GM18498 (cell line): ENCODE data around the gene APBB1IP.
"Not testable (repeated sequence)": the region's sequence is repeated elsewhere in the genome, so short reads cannot be mapped to it uniquely, and the experiment has no call there.

ENCODE experiments used
- ATAC-seq: cut with Tn5 transposase; IDR thresholded peaks from one replicate; pipeline ENCODE4 v1.9.1; 2021; ENCODE audit warnings: mild to moderate bottlenecking, moderate library complexity; ENCODE audit not compliant: unreplicated experiment

APBB1IP gene

DNA sequence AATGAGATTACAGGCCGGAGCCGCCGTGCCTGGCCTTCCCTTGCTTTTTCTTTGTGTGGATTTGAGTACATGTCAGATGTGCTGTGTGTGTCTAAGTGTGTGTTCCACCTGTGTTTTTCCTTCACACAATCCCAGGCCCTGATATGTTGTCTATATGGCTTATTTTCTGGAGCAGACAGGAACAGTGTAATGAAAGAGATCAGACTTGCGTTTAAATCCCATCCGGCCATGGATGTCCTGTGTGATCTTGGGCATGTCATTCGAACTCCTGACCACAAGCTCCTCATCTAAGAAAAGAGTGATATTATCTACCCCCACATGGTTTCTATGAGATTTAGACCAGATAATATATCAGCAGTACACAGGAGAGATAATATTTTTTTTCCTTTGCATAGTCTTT, 37.2 kb downstream of the APBB1IP start:
- no peak for ATAC-seq

DNA sequence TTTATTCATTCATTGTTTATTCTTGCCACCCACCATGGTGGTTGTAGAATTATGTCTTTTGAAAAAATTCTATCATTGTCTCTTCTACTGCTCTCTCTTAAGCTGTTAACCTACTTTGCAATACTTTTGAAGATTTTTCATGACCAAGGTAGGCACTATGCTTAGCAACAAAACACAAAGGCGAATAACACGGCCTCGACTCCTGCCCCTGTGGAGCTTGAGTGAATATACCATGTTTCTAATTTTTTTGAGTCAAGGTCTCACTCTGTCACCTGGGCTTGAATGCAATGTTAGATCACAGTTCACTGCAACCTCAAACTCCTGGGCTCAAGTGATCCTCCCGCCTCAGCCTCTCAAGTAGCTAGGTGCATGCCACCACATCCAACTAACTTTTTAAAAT, 39.4 kb downstream of the APBB1IP start:
- ATAC-seq: no peak

DNA sequence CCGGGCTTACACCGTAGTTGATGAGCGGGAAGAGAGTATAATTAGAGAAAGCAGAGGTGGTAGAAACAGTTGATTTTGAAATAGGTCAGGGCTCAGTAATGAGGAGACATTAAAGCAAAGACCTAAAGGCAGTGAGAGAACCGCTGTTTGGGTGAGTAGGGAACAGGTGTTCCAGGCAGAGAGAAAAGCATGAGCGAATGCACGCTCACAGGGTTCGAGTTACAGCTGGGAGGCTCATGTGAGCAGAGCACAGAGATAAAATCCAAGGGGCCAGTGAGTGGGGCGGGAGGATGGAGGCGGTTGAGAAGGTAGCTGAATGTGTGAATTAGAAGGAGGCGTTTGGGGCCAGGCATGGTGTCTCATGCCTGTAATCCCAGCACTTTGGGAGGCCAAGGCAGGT, 39.9 kb downstream of the APBB1IP start:
- ATAC-seq: no peak

DNA sequence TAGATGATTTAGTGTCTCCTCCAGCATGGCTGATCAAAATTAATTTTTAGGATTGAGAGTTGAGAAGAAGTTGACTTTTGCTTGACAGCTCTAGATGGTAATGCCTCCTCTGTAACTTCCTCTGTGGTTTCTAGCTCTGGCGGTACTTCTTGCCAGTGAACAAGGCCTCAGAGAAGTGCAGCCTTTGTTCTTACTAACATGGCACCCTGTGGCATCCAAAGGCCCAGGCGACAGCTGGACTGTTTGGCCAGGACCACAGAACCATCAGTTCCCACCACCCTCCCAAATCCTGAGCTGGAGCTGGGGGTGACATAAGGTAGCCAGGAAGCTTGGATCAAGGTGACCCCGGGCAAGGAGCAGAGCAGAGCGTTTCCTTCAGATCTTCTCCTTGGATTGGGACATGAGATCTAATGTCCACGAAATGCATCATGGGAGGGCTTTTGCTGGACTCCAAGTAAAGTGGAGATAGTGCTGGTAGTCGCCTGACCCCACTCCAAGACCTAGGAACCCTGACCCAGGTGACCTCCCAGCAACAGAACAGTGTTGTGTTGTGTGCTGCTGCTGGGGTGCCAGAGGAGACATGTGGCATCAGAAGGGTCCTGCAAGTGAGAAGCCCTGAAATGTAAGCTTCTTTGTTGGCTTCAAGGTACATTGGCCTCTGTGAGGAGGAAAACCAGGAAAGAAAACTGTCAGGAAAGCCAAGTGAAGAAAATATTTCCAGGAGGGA, 41.8 kb downstream of the APBB1IP start:
- peak; percentile 55 for ATAC-seq

DNA sequence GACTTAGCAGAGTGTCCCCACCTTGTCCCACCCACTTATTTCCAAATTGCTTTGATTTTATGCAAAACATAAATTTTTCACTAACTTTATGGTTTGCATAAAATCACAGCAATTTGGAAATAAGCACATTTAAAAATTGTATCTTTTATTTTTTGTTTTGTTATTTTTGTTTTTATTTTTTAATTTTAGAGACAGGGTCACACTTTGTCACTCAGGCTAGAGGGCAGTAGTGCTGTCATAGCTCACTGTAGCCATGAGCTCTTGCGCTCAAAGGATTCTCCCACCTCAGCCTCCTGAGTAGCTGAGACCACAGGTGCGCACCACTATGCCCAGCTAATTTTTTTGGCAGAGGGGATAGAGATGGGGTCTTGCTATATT, 43.2 kb downstream of the APBB1IP start:
- no peak for ATAC-seq

DNA sequence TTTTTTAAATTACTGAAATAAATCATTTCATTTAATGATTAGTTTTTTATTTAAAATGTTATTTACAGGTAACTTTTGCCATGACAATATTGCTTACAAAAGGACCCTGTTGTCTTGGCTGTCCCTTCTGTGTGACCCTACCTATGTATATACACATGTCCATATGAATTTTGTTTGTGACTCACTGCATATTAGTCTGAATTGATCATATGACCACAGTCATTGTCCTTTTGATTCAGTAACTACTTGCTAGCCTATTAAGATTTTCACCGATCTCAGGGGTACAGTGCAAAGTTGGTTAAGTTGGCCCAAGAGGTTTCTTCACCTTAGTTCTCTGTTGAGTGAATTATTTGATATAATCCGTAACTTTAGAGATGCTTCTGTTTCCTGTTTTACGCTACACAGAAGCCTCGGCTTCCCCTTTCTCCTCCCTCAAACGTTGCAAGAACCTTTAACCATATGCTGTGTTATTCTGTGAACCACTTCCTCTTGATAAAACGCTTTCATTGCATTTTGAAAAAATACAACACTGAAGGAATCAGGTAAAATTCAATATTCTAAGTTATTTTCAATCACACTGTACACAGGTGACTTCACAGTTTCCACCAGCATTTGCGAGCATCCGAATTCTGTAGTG, 43.9 kb downstream of the APBB1IP start:
- ATAC-seq: peak; percentile 60

DNA sequence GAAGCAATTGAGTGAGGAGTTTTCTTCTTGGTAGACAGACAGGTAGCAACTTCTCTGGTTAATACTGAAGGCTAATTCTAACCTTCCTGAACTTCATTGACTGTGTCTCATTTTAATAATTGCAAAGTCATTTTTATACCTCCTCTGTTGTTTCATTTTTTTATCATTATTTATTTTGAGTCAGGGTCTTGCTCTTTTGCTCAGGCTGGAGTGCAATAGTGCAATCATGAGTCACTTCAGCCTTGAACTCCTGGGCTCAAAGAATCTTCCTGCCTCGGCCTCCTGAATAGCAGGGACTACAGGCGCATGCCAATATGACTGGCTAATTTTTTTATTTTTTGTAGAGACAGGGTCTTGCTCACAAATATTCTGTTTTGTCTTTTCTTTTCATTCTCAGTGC, 45.4 kb downstream of the APBB1IP start:
- ATAC-seq: no peak

DNA sequence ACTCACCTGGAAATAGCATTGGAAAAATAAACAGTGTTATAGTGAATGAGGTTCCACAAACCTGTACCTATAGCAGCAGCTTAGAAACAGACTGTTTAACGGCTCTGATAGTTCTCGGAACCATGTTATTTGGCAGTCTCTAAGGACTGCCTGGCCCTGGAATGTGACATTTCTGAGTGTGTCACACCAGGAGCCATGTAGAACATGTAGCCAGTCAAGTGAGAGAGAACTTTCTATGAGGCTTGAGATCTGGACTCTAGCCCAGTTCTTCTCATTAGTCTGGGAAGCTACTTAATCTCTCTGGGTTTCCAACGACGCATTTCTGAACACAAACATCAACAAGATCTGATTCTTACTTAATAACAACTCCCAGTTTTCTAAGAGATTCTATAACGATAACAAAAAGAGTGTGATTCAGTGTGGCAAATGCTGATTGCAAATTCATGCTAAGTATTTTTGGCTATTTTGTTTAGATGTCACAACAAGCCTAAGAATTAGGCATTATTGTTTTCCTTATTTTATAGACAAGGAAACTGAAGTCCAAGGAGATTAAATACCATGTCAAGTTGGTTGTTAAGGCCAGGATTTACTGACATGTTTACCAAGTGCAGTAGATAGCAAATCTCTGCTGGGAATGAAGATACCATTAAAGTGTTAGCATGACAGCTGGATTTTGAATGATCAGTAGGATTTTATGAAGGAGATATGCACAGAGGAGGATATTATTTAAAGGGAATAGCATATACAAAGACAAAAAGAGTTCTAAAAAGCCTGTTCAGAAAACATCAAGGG, 47.2 kb downstream of the APBB1IP start:
- no peak for ATAC-seq

DNA sequence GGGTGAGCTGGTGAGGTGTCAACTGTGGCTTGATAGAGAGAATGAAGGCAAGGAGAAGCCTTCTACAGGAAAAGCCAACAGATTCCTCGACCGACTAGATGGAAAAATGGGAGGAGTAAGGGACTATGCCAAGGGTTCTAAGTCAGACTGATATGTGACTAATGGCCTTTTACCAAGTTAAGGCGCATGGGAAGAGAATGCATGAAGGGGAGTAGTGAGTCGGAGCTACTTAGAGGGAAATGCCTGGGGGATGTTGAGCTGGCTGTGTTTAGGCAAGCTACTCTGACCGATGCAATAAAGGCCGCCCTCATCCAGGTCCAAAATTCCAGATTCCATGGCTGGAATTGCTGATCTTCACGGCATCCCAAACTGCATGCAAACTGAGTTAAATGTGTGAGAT, 48.2 kb downstream of the APBB1IP start:
- ATAC-seq: no peak

DNA sequence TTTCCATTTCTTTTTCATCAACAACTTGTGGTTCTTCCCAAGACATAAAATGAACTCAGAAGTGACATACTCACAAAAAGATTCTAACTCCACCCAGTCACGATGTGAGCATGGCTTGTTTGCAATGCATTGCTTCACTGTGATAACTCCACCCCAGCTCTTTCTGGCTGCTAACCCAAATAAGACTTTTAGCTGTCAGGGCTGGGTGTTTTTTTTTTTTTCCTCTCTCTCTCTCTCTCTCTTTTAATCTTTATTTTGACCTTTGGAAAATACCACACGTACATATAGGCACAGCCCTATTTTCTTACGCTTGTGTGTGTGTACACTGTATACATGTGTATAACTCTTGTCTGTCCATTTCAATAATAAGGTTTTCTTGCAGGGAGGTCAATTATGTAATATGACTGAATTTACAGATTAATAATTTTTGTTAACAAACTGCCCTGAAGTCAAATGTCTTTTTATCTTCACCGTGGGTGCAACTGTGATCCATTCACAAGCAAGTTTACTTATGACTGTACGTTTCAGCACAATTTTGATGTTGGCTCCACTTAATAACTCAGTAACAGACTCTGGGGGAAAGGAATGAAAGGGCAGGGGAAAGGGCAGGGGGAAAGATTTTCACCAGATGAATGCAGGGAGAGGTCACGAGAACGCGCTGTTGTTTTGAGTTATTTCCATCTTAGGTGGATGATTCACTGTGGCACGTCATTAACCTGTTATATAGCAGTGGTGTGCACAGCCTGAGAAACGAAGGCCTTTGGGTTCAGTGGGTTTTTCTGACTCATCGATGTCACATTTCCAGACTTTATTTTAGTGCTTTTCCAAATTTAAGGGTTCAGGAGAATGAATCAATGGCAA, 49.1 kb downstream of the APBB1IP start:
- peak; percentile 87 for ATAC-seq

DNA sequence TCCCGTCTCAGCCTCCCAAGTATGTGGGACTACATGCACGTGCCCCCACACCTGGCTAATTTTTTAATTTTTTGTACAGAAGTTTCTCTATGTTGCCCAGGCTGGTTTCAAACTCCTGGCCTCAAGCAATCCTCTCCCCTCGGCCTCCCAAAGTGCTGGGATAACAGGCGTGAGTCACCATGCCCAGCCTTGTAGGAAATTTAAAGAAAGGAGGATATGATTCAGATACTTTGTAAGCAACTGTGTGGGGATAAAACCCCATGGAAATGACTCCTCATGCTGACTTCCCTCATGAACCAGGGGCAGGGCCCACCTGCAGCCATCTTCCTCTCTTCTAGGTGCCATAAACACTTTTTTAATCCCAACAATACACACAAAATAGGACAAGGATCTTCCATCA, 50.2 kb downstream of the APBB1IP start:
- no peak for ATAC-seq

DNA sequence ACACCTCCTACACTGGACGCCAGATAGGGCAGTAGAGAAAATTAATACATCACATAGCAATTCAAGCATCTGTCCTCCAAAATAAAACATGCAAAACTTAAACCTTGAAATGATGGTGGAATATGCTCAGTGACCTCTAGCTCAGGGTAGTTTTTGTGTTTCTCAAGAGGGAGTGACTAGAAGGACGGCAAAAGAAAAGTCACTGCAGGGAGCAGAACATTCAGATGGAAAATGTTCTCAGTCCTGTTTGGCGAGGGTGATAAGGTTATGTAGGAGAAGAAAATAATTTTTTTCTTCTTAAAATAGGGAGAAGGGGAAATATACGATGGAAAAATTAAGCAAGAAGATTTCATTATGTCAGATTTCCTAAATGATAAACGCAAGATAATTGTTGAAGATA, 50.9 kb downstream of the APBB1IP start:
- ATAC-seq: no peak

DNA sequence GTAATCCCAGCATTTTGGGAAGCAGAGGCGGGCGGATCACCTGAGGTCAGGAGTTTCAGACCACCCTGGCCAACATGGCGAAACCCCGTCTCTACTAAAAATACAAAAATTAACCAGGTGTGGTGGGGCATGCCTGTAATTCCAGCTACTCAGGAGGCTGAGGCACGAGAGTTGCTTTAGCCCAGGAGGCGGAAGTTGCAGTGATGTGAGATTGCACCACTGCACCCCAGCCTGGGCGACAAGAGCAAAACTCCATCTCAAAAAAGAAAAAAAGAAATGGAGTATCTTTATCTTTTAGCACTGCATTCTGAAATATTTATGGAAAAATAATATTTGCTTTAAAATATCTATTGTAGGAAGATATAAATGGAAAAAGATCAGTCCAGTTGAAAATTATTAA, 52.2 kb downstream of the APBB1IP start:
- not testable (repeated sequence) for ATAC-seq

DNA sequence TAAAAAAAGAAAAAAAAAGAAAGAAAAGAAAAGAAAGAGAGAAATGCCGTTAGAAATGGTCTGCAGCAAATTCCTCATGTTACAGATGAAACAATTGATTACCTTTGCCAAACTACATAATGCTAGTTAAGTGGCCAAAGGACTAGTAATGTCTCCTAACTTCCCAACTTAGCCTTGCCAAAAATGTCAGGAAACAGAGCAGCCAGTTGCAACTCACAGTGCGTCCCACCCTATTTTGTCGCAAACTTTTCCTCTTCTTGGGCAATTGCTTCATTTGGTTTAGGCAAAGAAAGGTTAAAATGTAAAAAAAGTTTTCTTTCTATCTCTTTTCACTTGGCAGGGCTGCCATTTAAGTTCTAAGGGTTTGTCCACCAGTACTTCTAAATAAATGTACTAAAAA, 53.1 kb downstream of the APBB1IP start:
- no peak for ATAC-seq

DNA sequence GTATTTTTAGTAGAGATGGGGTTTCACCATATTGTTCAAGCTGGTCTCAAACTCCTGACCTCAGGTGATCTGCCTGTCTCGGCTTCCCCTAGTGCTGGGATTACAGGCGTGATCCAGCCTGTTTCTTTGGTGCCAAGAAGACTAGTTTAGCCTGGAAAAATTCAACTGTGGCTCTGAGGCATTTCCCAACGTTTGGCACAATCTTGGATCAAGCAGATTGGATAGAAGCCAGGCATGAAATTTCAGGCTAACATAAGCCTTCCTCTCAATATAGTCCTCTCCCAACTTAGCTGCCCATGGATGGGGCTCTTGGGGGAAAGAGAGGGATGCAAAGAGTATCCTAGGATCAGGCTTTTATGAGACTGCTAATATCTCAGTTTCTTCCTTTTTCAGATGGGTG, 53.8 kb downstream of the APBB1IP start:
- no peak for ATAC-seq

DNA sequence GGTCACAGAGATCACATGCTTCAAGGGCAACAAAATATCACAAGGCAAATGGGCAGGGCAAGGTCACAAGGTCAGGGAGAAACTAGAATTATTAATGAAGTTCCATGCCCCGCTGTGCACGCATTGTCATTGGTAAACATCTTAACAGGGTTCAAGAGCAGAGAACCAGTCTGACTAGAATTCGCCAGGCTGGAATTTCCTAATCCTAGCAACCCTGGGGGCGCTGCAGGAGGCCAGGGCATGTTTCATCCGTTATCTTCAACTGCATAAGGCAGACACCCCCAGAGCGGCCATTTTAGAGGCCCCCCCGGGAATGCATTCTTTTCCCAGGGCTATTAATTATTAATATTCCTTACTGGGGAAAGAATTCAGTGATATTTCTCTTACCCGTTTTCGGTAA, 54.6 kb downstream of the APBB1IP start:
- not testable (repeated sequence) for ATAC-seq

DNA sequence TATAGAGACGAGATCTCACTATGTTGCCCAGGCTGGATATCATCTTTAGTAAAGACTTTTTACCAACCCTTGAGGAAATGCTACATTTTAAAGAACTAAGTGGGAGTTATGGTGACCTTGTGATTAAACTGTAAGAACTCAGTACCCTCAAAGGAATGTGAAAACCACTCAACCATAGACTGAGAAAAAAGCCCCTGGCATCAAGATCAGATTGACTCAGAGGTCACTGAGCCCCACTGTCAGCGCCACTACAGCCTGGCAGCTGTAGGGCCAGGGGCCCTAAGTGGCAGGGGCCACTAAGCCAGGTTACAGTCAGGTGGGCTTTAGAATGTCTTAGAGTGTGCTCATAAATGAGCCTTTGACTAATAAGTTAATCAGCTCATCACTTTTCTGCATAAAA, 55.9 kb downstream of the APBB1IP start:
- ATAC-seq: no peak

DNA sequence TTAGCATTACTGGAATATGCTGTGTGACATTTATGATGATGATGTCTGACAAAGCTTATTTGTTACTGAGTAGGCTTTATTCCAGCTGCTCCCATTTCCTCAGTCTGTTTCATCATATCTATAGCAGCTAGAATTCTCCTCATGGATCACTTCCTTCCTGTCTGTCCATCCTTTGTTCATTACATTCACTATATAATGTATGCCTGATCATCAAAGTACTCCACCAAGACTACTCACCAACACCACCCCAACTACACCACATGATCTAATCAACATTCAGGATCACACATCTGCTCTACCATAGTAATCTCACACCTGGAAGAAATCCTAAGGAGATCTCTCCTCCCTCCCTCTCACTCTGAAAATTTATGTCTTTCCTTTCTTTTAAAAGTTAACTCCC, 61.3 kb downstream of the APBB1IP start:
- ATAC-seq: no peak

DNA sequence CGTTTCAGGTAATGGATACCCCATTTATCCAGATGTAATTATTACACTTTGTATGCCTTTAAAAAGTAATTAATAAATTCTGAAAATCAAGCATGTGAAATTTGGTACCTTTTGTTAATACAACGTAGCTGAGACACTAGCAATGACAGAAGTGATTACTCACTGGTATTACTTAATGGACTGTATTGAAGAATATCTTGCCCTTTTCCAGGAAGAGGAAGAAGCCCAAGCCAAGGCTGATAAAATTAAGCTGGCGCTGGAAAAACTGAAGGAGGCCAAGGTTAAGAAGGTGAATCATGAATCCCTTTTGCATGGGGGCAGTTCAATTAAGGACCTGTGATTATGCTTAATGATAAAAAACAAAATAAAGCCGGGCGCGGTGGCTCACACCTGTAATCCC, 64.8 kb downstream of the APBB1IP start:
- no peak for ATAC-seq

DNA sequence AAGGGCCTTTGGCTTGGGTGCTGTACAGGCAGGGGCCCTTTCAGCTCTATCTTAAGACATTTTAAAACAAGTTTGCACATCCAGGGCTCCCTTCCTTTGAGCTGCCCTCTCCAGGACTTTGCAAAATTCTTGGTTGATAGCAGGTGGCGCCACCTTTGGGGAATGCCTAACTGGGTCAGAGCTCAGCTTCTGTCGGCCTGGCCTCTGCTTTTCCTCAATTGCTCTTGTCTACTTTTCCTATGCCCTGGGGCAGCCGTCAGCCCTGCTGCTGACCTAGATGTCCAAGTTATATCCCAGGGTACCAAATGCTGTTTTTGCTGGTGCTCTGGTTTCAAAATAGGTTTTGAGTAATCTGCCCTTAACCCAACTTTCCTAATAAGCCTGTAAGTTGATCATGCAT, 65.8 kb downstream of the APBB1IP start:
- no peak for ATAC-seq

DNA sequence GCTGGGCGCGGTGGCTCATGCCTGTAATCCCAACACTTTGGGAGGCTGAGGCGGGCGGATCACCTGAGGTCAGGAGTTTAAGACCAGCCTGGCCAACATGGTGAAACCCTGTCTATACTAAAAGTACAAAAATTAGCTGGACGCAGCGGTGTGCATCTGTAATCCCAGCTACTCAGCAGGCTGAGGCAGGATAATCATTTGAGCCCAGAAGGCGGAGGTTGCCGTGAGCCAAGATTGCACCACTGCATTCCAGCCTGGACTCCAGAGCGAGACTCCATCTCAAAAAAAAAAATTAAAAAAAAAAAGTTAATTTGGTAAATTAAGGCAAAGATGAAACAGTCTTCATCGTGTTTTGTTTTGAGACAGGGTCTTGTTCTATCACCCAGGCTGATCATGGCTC, 66.3 kb downstream of the APBB1IP start:
- ATAC-seq: not testable (repeated sequence)
